Endothelial cell (in vitro differentiated cells): ENCODE data around the gene AKAP6. TPM values are rescaled to one million over a fixed set of nuclear protein-coding genes. Genes with fewer than 3 reads are reported as not detected.

ENCODE experiments used
- DNase-seq: peaks from one replicate; pipeline ENCODE4 v3.0.0; 2021; ENCODE audit warnings: low spot score
- H3K27ac Mint-ChIP-seq: one replicate; pipeline ENCODE4 v1.8.0; 2021; ENCODE audit warnings: mixed read lengths, inconsistent platforms; ENCODE audit not compliant: unreplicated experiment
- H3K27me3 Mint-ChIP-seq: one replicate; pipeline ENCODE4 v1.8.0; 2021; ENCODE audit warnings: mild to moderate bottlenecking, moderate library complexity, mixed read lengths, inconsistent platforms; ENCODE audit not compliant: unreplicated experiment
- H3K36me3 Mint-ChIP-seq: one replicate; pipeline ENCODE4 v1.8.0; 2021; ENCODE audit warnings: mild to moderate bottlenecking, low read depth, mixed read lengths, inconsistent platforms; ENCODE audit not compliant: unreplicated experiment
- H3K4me1 Mint-ChIP-seq: one replicate; pipeline ENCODE4 v1.8.0; 2021; ENCODE audit warnings: mild to moderate bottlenecking, mixed read lengths, inconsistent platforms; ENCODE audit not compliant: unreplicated experiment
- H3K4me3 Mint-ChIP-seq: one replicate; pipeline ENCODE4 v1.8.0; 2021; ENCODE audit warnings: mild to moderate bottlenecking, mixed read lengths, inconsistent platforms; ENCODE audit not compliant: unreplicated experiment
- H3K9me3 Mint-ChIP-seq: one replicate; pipeline ENCODE4 v1.8.0; 2021; ENCODE audit warnings: mixed read lengths, inconsistent platforms; ENCODE audit not compliant: unreplicated experiment
- CTCF ChIP-seq: fragments of 200-600 bp; sonication (generic); IDR thresholded peaks from one replicate; pipeline ENCODE4 v1.5.0; 2021; ENCODE audit warnings: antibody characterized with exemption; ENCODE audit not compliant: unreplicated experiment
- total RNA-seq: library from RNA; stranded (reverse); fragmentation: NEBNext Ultra II Directional; extraction: Animal tissue kit (Norgen Biotek cat#: 25700); gene quantifications from one replicate; pipeline ENCODE4 v1.2.1, GENCODE V29; 2021; ENCODE audit not compliant: unreplicated experiment

Gene AKAP6
- total RNA-seq, 1 donor from 2014 or later = 4.4 TPM

GRCh38 chr14:32650030-32650429, 320.9 kb downstream of the AKAP6 start:
- H3K9me3 Mint-ChIP-seq = no peaks in the 10 kb centered on the region
- H3K27me3 Mint-ChIP-seq = no peaks in the 10 kb centered on the region
- no peaks in the 10 kb centered on the region for H3K4me1 Mint-ChIP-seq
- no peaks in the 10 kb centered on the region for H3K36me3 Mint-ChIP-seq
- no peak for DNase-seq
- H3K4me3 Mint-ChIP-seq = no peak overlapping the region
- TF ChIP-seq CTCF = no peak
- no peak overlapping the region for H3K27ac Mint-ChIP-seq

GRCh38 chr14:32650665-32651064, 321.6 kb downstream of the AKAP6 start:
- TF ChIP-seq CTCF = no peak
- Mint-ChIP-seq H3K4me1 (no peaks in the 10 kb centered on the region), H3K9me3 (no peaks in the 10 kb centered on the region), H3K27me3 (no peaks in the 10 kb centered on the region), H3K27ac (no peak overlapping the region), H3K4me3 (no peak overlapping the region), H3K36me3 (no peaks in the 10 kb centered on the region)
- no peak for DNase-seq

DNA sequence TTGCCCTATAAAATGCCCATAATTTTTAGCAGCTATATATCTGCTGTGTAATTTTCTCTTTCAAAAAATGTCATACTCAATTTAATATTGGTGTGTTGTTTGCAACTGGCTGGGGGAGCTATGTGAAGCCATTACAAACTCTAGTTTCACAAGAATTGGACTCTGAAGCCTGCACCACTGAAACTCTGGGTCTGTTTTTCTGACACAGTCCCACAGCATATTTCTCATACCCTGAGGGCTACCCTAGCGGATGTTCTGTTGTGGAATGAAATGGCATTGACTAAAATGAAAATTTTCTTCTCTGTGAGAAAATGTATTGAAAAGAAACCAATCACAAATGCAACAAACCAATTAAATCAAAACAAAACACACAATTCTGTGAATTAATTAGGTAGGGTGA, 325.0 kb downstream of the AKAP6 start:
- Mint-ChIP-seq H3K4me3 (no peak overlapping the region), H3K27ac (no peak overlapping the region), H3K36me3 (no peaks in the 10 kb centered on the region), H3K4me1 (no peaks in the 10 kb centered on the region), H3K9me3 (no peaks in the 10 kb centered on the region), H3K27me3 (no peaks in the 10 kb centered on the region)
- TF ChIP-seq CTCF = no peak
- DNase-seq = no peak

- H3K27ac Mint-ChIP-seq = no peak overlapping the region
- DNase-seq = no peak
- H3K4me1 Mint-ChIP-seq = no peaks in the 10 kb centered on the region
- no peak overlapping the region for H3K4me3 Mint-ChIP-seq
- H3K9me3 Mint-ChIP-seq = no peaks in the 10 kb centered on the region
- H3K27me3 Mint-ChIP-seq = no peaks in the 10 kb centered on the region
- TF ChIP-seq CTCF = no peak
- no peaks in the 10 kb centered on the region for H3K36me3 Mint-ChIP-seq
Measured at GRCh38 chr14:32656601-32657000, 327.5 kb downstream of the AKAP6 start.

- Mint-ChIP-seq H3K27me3 (no peaks in the 10 kb centered on the region), H3K4me1 (no peaks in the 10 kb centered on the region), H3K4me3 (no peak overlapping the region), H3K36me3 (no peaks in the 10 kb centered on the region), H3K9me3 (no peaks in the 10 kb centered on the region), H3K27ac (no peak overlapping the region)
- DNase-seq = no peak
- no peak for TF ChIP-seq CTCF
Measured at GRCh38 chr14:32657081-32657480, 328.0 kb downstream of the AKAP6 start.
